Measurements from ENCODE around the gene ACOX2. TPM values are rescaled to one million over a fixed set of nuclear protein-coding genes. Genes with fewer than 3 reads are reported as not detected.

ACOX2 gene
- total and polyA plus RNA-seq, 2 donors (not counting 3 experiments of a cell fraction or from before 2014, with no cell fraction given) = 1.5 to 10.5 TPM

GRCh38 chr3:58570851-58571250, 33.9 kb upstream of the ACOX2 start:
- no peaks in the 10 kb centered on the region for H3K36me3 ChIP-seq (ENCODE audit: control insufficient read depth in 2 of 2, extremely low read depth in 1 of 2, insufficient read depth in 2 of 2, low read length in 2 of 2)
- no peaks in the 10 kb centered on the region for H3K9me1 ChIP-seq (replicated peaks; ENCODE audit: control insufficient read depth, extremely low read depth, insufficient read depth, low read length)
- no peaks in the 10 kb centered on the region for H3K9me3 ChIP-seq (replicated peaks; ENCODE audit: control insufficient read depth, insufficient read depth, low read length)
- intact Hi-C loops (cut with micrococcal nuclease) = no loop called here
- H3K4me2 ChIP-seq (ENCODE audit: insufficient read depth, low read length) = no peak overlapping the region
- DNase-seq (ENCODE audit: low read depth, low spot score) = no peak
- no peak overlapping the region for H3K4me3 ChIP-seq (replicated peaks in 1 of 3; ENCODE audit: insufficient read depth in 1 of 3, low read depth in 1 of 3, low read length in 3 of 3)
- no peak overlapping the region for H2AFZ ChIP-seq (ENCODE audit: low read depth, low read length)
- no peak overlapping the region for H3K9ac ChIP-seq (replicated peaks; ENCODE audit: extremely low read depth, insufficient read depth, low read length)
- FAIRE-seq = no peak
- no peak overlapping the region for H3K27ac ChIP-seq (ENCODE audit: insufficient read depth, low read depth, low read length)
- H3K79me2 ChIP-seq (ENCODE audit: control insufficient read depth, insufficient read depth, low read length) = no peaks in the 10 kb centered on the region
- POLR2A ChIA-PET = no interaction called here
- dilution Hi-C loops (cut with MboI; ENCODE audit: extremely low pct_ligation_motif_present, low sequenced_read_pairs) = no loop called here
- no peaks in the 10 kb centered on the region for H4K20me1 ChIP-seq (replicated peaks; ENCODE audit: control insufficient read depth, extremely low read depth, insufficient read depth, low read length)
- CTCF ChIA-PET = interaction anchor here (1.1 to 10.4 kb wide), 4 partner anchors 10 to 68 kb away, joined by 3 to 442 read pairs (median 26); no protein-coding TSS in a partner anchor
- no TSS peak for BruUV-seq (replicated peaks)
- H3K4me1 ChIP-seq (ENCODE audit: control insufficient read depth, extremely low read depth, insufficient read depth, low read length) = peaks cover 13% of the 10 kb centered on the region
- H3K27me3 ChIP-seq (ENCODE audit: control insufficient read depth in 2 of 2, insufficient read depth in 2 of 2, low read length in 2 of 2) = no peaks in the 10 kb centered on the region
- no peak for TF ChIP-seq POLR2A (IDR thresholded peaks at IDR 0.05; ENCODE audit: low read depth, low read length)
- no peak for TF ChIP-seq GATA2 (IDR thresholded peaks at IDR 0.05; ENCODE audit: insufficient read depth, insufficient read length, low read depth, low read length)
- no peak for TF ChIP-seq CTCF (IDR thresholded peaks at IDR 0.05; ENCODE audit: extremely low read depth in 1 of 2, insufficient read depth in 1 of 2, low read depth in 1 of 2, low read length in 2 of 2)

GRCh38 chr3:58569287-58570001, 32.5 kb upstream of the ACOX2 start:
- Histone ChIP-seq H3K9me1 (replicated peaks; ENCODE audit: control insufficient read depth, extremely low read depth, insufficient read depth, low read length) (no peaks in the 10 kb centered on the region), H3K9me3 (replicated peaks; ENCODE audit: control insufficient read depth, insufficient read depth, low read length) (no peaks in the 10 kb centered on the region), H3K9ac (replicated peaks; ENCODE audit: extremely low read depth, insufficient read depth, low read length) (no peak overlapping the region), H3K27me3 (ENCODE audit: control insufficient read depth in 2 of 2, insufficient read depth in 2 of 2, low read length in 2 of 2) (no peaks in the 10 kb centered on the region), H3K27ac (ENCODE audit: insufficient read depth, low read depth, low read length) (no peak overlapping the region), H3K4me2 (ENCODE audit: insufficient read depth, low read length) (no peak overlapping the region), H2AFZ (ENCODE audit: low read depth, low read length) (no peak overlapping the region), H3K4me1 (ENCODE audit: control insufficient read depth, extremely low read depth, insufficient read depth, low read length) (peaks cover 17% of the 10 kb centered on the region), H3K36me3 (ENCODE audit: control insufficient read depth in 2 of 2, extremely low read depth in 1 of 2, insufficient read depth in 2 of 2, low read length in 2 of 2) (no peaks in the 10 kb centered on the region), H3K4me3 (replicated peaks in 1 of 3; ENCODE audit: insufficient read depth in 1 of 3, low read depth in 1 of 3, low read length in 3 of 3) (no peak overlapping the region), H4K20me1 (replicated peaks; ENCODE audit: control insufficient read depth, extremely low read depth, insufficient read depth, low read length) (no peaks in the 10 kb centered on the region), H3K79me2 (ENCODE audit: control insufficient read depth, insufficient read depth, low read length) (no peaks in the 10 kb centered on the region)
- intact Hi-C loops (cut with micrococcal nuclease) = loop anchor here (10.0 kb wide), 1 partner anchor 255 kb away; no protein-coding TSS in a partner anchor
- TF ChIP-seq GATA2 (IDR thresholded peaks at IDR 0.05; ENCODE audit: insufficient read depth, insufficient read length, low read depth, low read length) (no peak), JUN (IDR thresholded peaks at IDR 0.05; ENCODE audit: borderline replicate concordance, insufficient read depth, insufficient read length, low read depth) (no peak), POLR2A (IDR thresholded peaks at IDR 0.05; ENCODE audit: low read depth, low read length) (no peak), POLR2AphosphoS5 (IDR thresholded peaks at IDR 0.05; ENCODE audit: insufficient read depth, low read depth, low read length) (no peak), MAX (IDR thresholded peaks at IDR 0.05; ENCODE audit: insufficient read depth, insufficient read length) (no peak), FOS (IDR thresholded peaks at IDR 0.05; ENCODE audit: borderline replicate concordance, insufficient read depth, low read length) (no peak), MYC (IDR thresholded peaks at IDR 0.05; ENCODE audit: low read depth, low read length) (no peak), EZH2 (IDR thresholded peaks at IDR 0.05; ENCODE audit: borderline replicate concordance, low read depth, low read length, severe bottlenecking) (no peak), CTCF (IDR thresholded peaks at IDR 0.05; ENCODE audit: extremely low read depth in 1 of 2, insufficient read depth in 1 of 2, low read depth in 1 of 2, low read length in 2 of 2) (no peak)
- CTCF ChIA-PET = interaction anchor here (0.6 to 10.4 kb wide), 20 partner anchors 8 to 483 kb away, joined by 3 to 442 read pairs (median 6); partner anchors contain the start of gene FAM107A
- no peak for FAIRE-seq
- dilution Hi-C loops (cut with MboI; ENCODE audit: extremely low pct_ligation_motif_present, low sequenced_read_pairs) = no loop called here
- no TSS peak for BruUV-seq (replicated peaks)
- POLR2A ChIA-PET = no interaction called here
- DNase-seq (ENCODE audit: low read depth, low spot score) = no peak
